ENCODE results near the gene TCTN2. TPM values are rescaled to one million over a fixed set of nuclear protein-coding genes. Genes with fewer than 3 reads are reported as not detected.
A peak's percentile ranks its signal among the peaks of the same experiment; 100 is the strongest.

The TCTN2 gene
- total and polyA plus RNA-seq, 9 of the 15 experiments (the other 6 are each of a cell fraction or from before 2014, with no cell fraction given), result 0.58 to 5.5 (median 3.6) TPM

DNA sequence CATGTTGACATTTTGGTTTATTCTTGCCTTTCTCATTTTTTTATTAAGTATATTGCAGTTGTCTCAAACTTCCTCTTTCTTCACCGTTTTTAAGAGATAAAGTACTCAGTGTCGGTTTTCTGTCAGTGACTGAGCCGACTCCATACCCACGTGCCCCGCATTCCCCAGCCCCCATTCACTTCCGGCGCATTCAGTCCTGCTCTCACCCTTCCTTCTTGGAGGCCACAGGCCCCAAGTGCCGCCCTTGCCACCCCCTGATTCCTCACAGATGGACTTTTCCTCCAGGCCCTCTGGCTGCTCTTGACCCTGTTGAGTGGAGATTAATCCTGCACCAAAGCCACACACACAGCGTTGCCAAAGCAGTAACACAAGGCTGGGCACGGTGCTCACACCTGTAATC, 72.1 kb downstream of the TCTN2 start (continued):
- TF ChIP-seq, protein P1, sequence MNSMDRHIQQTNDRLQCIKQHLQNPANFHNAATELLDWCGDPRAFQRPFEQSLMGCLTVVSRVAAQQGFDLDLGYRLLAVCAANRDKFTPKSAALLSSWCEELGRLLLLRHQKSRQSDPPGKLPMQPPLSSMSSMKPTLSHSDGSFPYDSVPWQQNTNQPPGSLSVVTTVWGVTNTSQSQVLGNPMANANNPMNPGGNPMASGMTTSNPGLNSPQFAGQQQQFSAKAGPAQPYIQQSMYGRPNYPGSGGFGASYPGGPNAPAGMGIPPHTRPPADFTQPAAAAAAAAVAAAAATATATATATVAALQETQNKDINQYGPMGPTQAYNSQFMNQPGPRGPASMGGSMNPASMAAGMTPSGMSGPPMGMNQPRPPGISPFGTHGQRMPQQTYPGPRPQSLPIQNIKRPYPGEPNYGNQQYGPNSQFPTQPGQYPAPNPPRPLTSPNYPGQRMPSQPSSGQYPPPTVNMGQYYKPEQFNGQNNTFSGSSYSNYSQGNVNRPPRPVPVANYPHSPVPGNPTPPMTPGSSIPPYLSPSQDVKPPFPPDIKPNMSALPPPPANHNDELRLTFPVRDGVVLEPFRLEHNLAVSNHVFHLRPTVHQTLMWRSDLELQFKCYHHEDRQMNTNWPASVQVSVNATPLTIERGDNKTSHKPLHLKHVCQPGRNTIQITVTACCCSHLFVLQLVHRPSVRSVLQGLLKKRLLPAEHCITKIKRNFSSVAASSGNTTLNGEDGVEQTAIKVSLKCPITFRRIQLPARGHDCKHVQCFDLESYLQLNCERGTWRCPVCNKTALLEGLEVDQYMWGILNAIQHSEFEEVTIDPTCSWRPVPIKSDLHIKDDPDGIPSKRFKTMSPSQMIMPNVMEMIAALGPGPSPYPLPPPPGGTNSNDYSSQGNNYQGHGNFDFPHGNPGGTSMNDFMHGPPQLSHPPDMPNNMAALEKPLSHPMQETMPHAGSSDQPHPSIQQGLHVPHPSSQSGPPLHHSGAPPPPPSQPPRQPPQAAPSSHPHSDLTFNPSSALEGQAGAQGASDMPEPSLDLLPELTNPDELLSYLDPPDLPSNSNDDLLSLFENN (IDR thresholded peaks at IDR 0.05; ENCODE audit: low read depth in 2 of 2, low read length in 2 of 2), result no peak
- no peak for TF ChIP-seq ZNF232 (CRISPR knock-in tag; IDR thresholded peaks at IDR 0.05)
- TF ChIP-seq, protein P2, sequence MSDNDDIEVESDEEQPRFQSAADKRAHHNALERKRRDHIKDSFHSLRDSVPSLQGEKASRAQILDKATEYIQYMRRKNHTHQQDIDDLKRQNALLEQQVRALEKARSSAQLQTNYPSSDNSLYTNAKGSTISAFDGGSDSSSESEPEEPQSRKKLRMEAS (CRISPR knock-in tag; IDR thresholded peaks at IDR 0.05), result peak; percentile 84
- TF ChIP-seq CBFA2T3 (IDR thresholded peaks at IDR 0.05), result no peak
- TF ChIP-seq, protein P3, sequence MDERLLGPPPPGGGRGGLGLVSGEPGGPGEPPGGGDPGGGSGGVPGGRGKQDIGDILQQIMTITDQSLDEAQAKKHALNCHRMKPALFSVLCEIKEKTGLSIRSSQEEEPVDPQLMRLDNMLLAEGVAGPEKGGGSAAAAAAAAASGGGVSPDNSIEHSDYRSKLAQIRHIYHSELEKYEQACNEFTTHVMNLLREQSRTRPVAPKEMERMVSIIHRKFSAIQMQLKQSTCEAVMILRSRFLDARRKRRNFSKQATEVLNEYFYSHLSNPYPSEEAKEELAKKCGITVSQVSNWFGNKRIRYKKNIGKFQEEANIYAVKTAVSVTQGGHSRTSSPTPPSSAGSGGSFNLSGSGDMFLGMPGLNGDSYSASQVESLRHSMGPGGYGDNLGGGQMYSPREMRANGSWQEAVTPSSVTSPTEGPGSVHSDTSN (CRISPR knock-in tag; IDR thresholded peaks at IDR 0.05; ENCODE audit: low read depth), result no peak
- TF ChIP-seq, protein P3 (tag; conservative IDR thresholded peaks at IDR 0.05; ENCODE audit: low read depth), result peak; percentile 58
- TF ChIP-seq, protein P4, sequence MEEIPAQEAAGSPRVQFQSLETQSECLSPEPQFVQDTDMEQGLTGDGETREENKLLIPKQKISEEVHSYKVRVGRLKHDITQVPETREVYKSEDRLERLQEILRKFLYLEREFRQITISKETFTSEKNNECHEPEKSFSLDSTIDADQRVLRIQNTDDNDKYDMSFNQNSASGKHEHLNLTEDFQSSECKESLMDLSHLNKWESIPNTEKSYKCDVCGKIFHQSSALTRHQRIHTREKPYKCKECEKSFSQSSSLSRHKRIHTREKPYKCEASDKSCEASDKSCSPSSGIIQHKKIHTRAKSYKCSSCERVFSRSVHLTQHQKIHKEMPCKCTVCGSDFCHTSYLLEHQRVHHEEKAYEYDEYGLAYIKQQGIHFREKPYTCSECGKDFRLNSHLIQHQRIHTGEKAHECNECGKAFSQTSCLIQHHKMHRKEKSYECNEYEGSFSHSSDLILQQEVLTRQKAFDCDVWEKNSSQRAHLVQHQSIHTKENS (CRISPR knock-in tag; IDR thresholded peaks at IDR 0.05), result no peak
- TF ChIP-seq ADNP (tag; IDR thresholded peaks at IDR 0.05), result no peak
- no peak for TF ChIP-seq NR2F6 (CRISPR knock-in tag; IDR thresholded peaks at IDR 0.05)
- no peak for TF ChIP-seq POLR2AphosphoS5 (IDR thresholded peaks at IDR 0.05; ENCODE audit: control insufficient read depth, insufficient read depth, low read depth, low read length)
- TF ChIP-seq ZNF239 (CRISPR knock-in tag; IDR thresholded peaks at IDR 0.05), result peak; percentile 77
- no peak for TF ChIP-seq CREM (IDR thresholded peaks at IDR 0.05; ENCODE audit: low read depth)
- TF ChIP-seq GTF2A2 (tag; IDR thresholded peaks at IDR 0.05), result no peak
- no peak for TF ChIP-seq ZBTB7A (IDR thresholded peaks at IDR 0.05; ENCODE audit: borderline replicate concordance, control insufficient read depth, low read depth, low read length)
- no peak for TF ChIP-seq IRF2 (CRISPR knock-in tag; IDR thresholded peaks at IDR 0.05)
- TF ChIP-seq ZNF12 (CRISPR knock-in tag; IDR thresholded peaks at IDR 0.05), result no peak
- no peak for TF ChIP-seq SAFB (IDR thresholded peaks at IDR 0.05; ENCODE audit: borderline replicate concordance, low read depth, low read length)
- TF ChIP-seq JUNB (CRISPR knock-in tag; conservative IDR thresholded peaks at IDR 0.05), result no peak
- no peak for TF ChIP-seq NFRKB (IDR thresholded peaks at IDR 0.05; ENCODE audit: low read depth)
- no peak for TF ChIP-seq CTBP1 (IDR thresholded peaks at IDR 0.05; ENCODE audit: borderline replicate concordance)
- TF ChIP-seq EWSR1 (IDR thresholded peaks at IDR 0.05; ENCODE audit: borderline replicate concordance, low read depth, partially characterized antibody), result no peak
- TF ChIP-seq SMAD3 (CRISPR knock-in tag; conservative IDR thresholded peaks at IDR 0.05), result 0 out of 2 replicates have a peak, but pooled peaks have one; percentile 35
- TF ChIP-seq FOXM1 (IDR thresholded peaks at IDR 0.05; ENCODE audit: low read depth), result no peak
- no peak for TF ChIP-seq FOXM1 (CRISPR knock-in tag; IDR thresholded peaks at IDR 0.05; ENCODE audit: low read depth)

Measured in K562 (cell line).